H7 (cell line): ENCODE data around the gene SIRT3. TPM values are rescaled to one million over a fixed set of nuclear protein-coding genes. Genes with fewer than 3 reads are reported as not detected.
A peak's percentile ranks its signal among the peaks of the same experiment; 100 is the strongest.
"Not testable (repeated sequence)": the region's sequence is repeated elsewhere in the genome, so short reads cannot be mapped to it uniquely, and the experiment has no call there.

Source experiments
- DNase-seq: peaks from one replicate; pipeline ENCODE4 v3.0.0; 2012
- H3K27me3 ChIP-seq: 2 replicates; pipeline ENCODE4 v1.6.0; 2011; ENCODE audit warnings: mild to moderate bottlenecking, low read length; ENCODE audit not compliant: control insufficient read depth, insufficient read depth
- H3K36me3 ChIP-seq: replicated peaks from 2 replicates; pipeline ENCODE4 v1.5.1; 2011; ENCODE audit warnings: low read length; ENCODE audit not compliant: control insufficient read depth, insufficient read depth
- H3K4me3 ChIP-seq: 2 replicates; pipeline ENCODE4 v1.5.1; 2011; ENCODE audit warnings: low read depth, mild to moderate bottlenecking, control low read depth, low read length, moderate library complexity; ENCODE audit not compliant: insufficient read depth
- total RNA-seq: library from RNA; depleted of rRNA; stranded (reverse); fragments of >200 nt; shearing (Covaris generic); gene quantifications from 2 replicates; pipeline ENCODE4 v1.2.3, GENCODE V29; 2014

The SIRT3 gene
- total RNA-seq, 1 experiment from 2014 or later = 10.7 TPM

- not testable (repeated sequence) for H3K4me3 ChIP-seq, DNase-seq, H3K27me3 ChIP-seq, H3K36me3 ChIP-seq
Observed at GRCh38 chr11:220641-221215, 15.4 kb downstream of the SIRT3 start.

- H3K27me3 ChIP-seq = no peaks in the 10 kb centered on the region
- H3K36me3 ChIP-seq = peaks cover 9% of the 10 kb centered on the region
- DNase-seq = peak; percentile 30
- H3K4me3 ChIP-seq = no peak overlapping the region
Observed at GRCh38 chr11:218815-219593, 17.1 kb downstream of the SIRT3 start.

GRCh38 chr11:217704-218103, 18.4 kb downstream of the SIRT3 start:
- no peak for DNase-seq
- Histone ChIP-seq H3K4me3 (no peak overlapping the region), H3K36me3 (peaks cover 18% of the 10 kb centered on the region)

GRCh38 chr11:216081-216974, 19.8 kb downstream of the SIRT3 start:
- no peaks in the 10 kb centered on the region for H3K27me3 ChIP-seq
- no peak for DNase-seq
- H3K36me3 ChIP-seq = peaks cover 30% of the 10 kb centered on the region
- no peak overlapping the region for H3K4me3 ChIP-seq

More at GRCh38 chr11:217704-218103, 18.4 kb downstream of the SIRT3 start:
- no peaks in the 10 kb centered on the region for H3K27me3 ChIP-seq

- no peak for DNase-seq
- H3K36me3 ChIP-seq = peaks cover 37% of the 10 kb centered on the region
Observed at GRCh38 chr11:215581-216037, 20.5 kb downstream of the SIRT3 start.

GRCh38 chr11:214083-214482, 22.1 kb downstream of the SIRT3 start:
- Histone ChIP-seq H3K36me3 (peaks cover 46% of the 10 kb centered on the region), H3K27me3 (no peaks in the 10 kb centered on the region), H3K4me3 (no peak overlapping the region)
- DNase-seq = no peak

More at GRCh38 chr11:215581-216037, 20.5 kb downstream of the SIRT3 start:
- H3K4me3 ChIP-seq = no peak overlapping the region
- no peaks in the 10 kb centered on the region for H3K27me3 ChIP-seq

- no peak for DNase-seq
- no peak overlapping the region for H3K4me3 ChIP-seq
- H3K27me3 ChIP-seq = no peaks in the 10 kb centered on the region
- peaks cover 46% of the 10 kb centered on the region for H3K36me3 ChIP-seq
Observed at GRCh38 chr11:213111-213510, 23.0 kb downstream of the SIRT3 start.

- DNase-seq = no peak
- Histone ChIP-seq H3K4me3 (no peak overlapping the region), H3K36me3 (peaks cover 46% of the 10 kb centered on the region), H3K27me3 (no peaks in the 10 kb centered on the region)
Observed at GRCh38 chr11:212150-213100, 23.7 kb downstream of the SIRT3 start.

- no peaks in the 10 kb centered on the region for H3K27me3 ChIP-seq
- H3K36me3 ChIP-seq = peaks cover 46% of the 10 kb centered on the region
- DNase-seq = no peak
- H3K4me3 ChIP-seq = no peak overlapping the region
Observed at GRCh38 chr11:211741-212140, 24.4 kb downstream of the SIRT3 start.

- H3K36me3 ChIP-seq = peaks cover 46% of the 10 kb centered on the region
- H3K4me3 ChIP-seq = no peak overlapping the region
- no peak for DNase-seq
- H3K27me3 ChIP-seq = no peaks in the 10 kb centered on the region
Observed at GRCh38 chr11:211295-211694, 24.8 kb downstream of the SIRT3 start.

- Histone ChIP-seq H3K36me3 (peaks cover 46% of the 10 kb centered on the region), H3K4me3 (no peak overlapping the region)
- no peak for DNase-seq
Observed at GRCh38 chr11:210803-211180, 25.4 kb downstream of the SIRT3 start.

GRCh38 chr11:210122-210802, 25.9 kb downstream of the SIRT3 start:
- no peak overlapping the region for H3K4me3 ChIP-seq
- no peak for DNase-seq
- H3K36me3 ChIP-seq = peaks cover 48% of the 10 kb centered on the region
- H3K27me3 ChIP-seq = no peaks in the 10 kb centered on the region

More at GRCh38 chr11:210803-211180, 25.4 kb downstream of the SIRT3 start:
- H3K27me3 ChIP-seq = no peaks in the 10 kb centered on the region
